H9 (cell line): Measurements from ENCODE around the gene EBNA1BP2. TPM values are rescaled to one million over a fixed set of nuclear protein-coding genes. Genes with fewer than 3 reads are reported as not detected.

ENCODE experiments used
- DNase-seq: peaks from one replicate; pipeline ENCODE4 v3.0.0-alpha.2; 2017
- H2AFZ ChIP-seq: one replicate; pipeline ENCODE4 v1.6.1; 2013; ENCODE audit warnings: mild to moderate bottlenecking, low read length, control low read depth, moderate library complexity
- H2AK5ac ChIP-seq: 2 replicates; pipeline ENCODE4 v1.6.1; 2013; ENCODE audit warnings: low read length, control low read depth, mixed read lengths; ENCODE audit not compliant: insufficient read length
- H2BK120ac ChIP-seq: one replicate; pipeline ENCODE4 v1.6.1; 2013; ENCODE audit warnings: low read depth, mild to moderate bottlenecking, low read length, control low read depth, inconsistent platforms; ENCODE audit not compliant: poor library complexity, severe bottlenecking
- H2BK12ac ChIP-seq: 2 replicates; pipeline ENCODE4 v1.6.1; 2013; ENCODE audit warnings: low read length, control low read depth, mixed read lengths, low read depth; ENCODE audit not compliant: insufficient read length
- H2BK15ac ChIP-seq: 2 replicates; pipeline ENCODE4 v1.6.1; 2013; ENCODE audit warnings: low read depth, low read length, control low read depth
- H2BK20ac ChIP-seq: one replicate; pipeline ENCODE4 v1.6.1; 2013; ENCODE audit warnings: low read depth, mild to moderate bottlenecking, low read length, control low read depth, inconsistent platforms; ENCODE audit not compliant: poor library complexity, severe bottlenecking
- H2BK5ac ChIP-seq: 2 replicates; pipeline ENCODE4 v1.6.1; 2013; ENCODE audit warnings: low read length, control low read depth, mixed read lengths; ENCODE audit not compliant: insufficient read length
- H3K14ac ChIP-seq: 2 replicates; pipeline ENCODE4 v1.6.1; 2013; ENCODE audit warnings: low read length, control low read depth; ENCODE audit not compliant: insufficient read depth
- H3K18ac ChIP-seq: 2 replicates; pipeline ENCODE4 v1.6.1; 2013; ENCODE audit warnings: low read depth, mild to moderate bottlenecking, mixed read lengths, low read length, control low read depth; ENCODE audit not compliant: insufficient read length
- H3K23ac ChIP-seq: 2 replicates; pipeline ENCODE4 v1.6.1; 2013; ENCODE audit warnings: low read length, control low read depth, mixed read lengths, low read depth; ENCODE audit not compliant: insufficient read length
- H3K23me2 ChIP-seq: 2 replicates; pipeline ENCODE4 v1.6.1; 2013; ENCODE audit warnings: low read depth, mild to moderate bottlenecking, mixed read lengths, low read length, control low read depth; ENCODE audit not compliant: insufficient read length, poor library complexity, severe bottlenecking
- H3K27ac ChIP-seq: 2 replicates; pipeline ENCODE4 v1.5.1; 2013; ENCODE audit warnings: low read length, control low read depth, mixed read lengths, low read depth; ENCODE audit not compliant: insufficient read length
- H3K27me3 ChIP-seq: 2 replicates; pipeline ENCODE4 v1.6.1; 2013; ENCODE audit warnings: low read length, control low read depth, inconsistent platforms; ENCODE audit not compliant: insufficient read depth
- H3K4ac ChIP-seq: 2 replicates; pipeline ENCODE4 v1.6.1; 2013; ENCODE audit warnings: low read depth, mild to moderate bottlenecking, control low read depth, inconsistent platforms, low read length, moderate library complexity
- H3K4me1 ChIP-seq: 2 replicates; pipeline ENCODE4 v1.6.1; 2013; ENCODE audit warnings: low read length, control low read depth, inconsistent platforms; ENCODE audit not compliant: insufficient read depth
- H3K4me2 ChIP-seq: 2 replicates; pipeline ENCODE4 v1.6.1; 2013; ENCODE audit warnings: low read length, control low read depth, mixed read lengths; ENCODE audit not compliant: insufficient read length, insufficient read depth
- H3K56ac ChIP-seq: 2 replicates; pipeline ENCODE4 v1.6.1; 2013; ENCODE audit warnings: low read depth, mild to moderate bottlenecking, mixed read lengths, low read length, control low read depth; ENCODE audit not compliant: insufficient read length
- H3K79me1 ChIP-seq: 2 replicates; pipeline ENCODE4 v1.6.1; 2013; ENCODE audit warnings: low read depth, mild to moderate bottlenecking, moderate library complexity, low read length, control low read depth, inconsistent platforms; ENCODE audit not compliant: insufficient read depth, poor library complexity, severe bottlenecking
- H3K79me2 ChIP-seq: 2 replicates; pipeline ENCODE4 v1.6.1; 2013; ENCODE audit warnings: low read length, control low read depth, inconsistent platforms; ENCODE audit not compliant: insufficient read depth
- H3K9ac ChIP-seq: 2 replicates; pipeline ENCODE4 v1.6.1; 2013; ENCODE audit warnings: low read length, control low read depth, mixed read lengths; ENCODE audit not compliant: insufficient read length; ENCODE audit errors: extremely low read depth
- H3K9me3 ChIP-seq: one replicate; pipeline ENCODE4 v1.6.1; 2013; ENCODE audit warnings: low read depth, low read length, inconsistent platforms; ENCODE audit not compliant: control insufficient read depth
- H3T11ph ChIP-seq: one replicate; pipeline ENCODE4 v1.6.1; 2013; ENCODE audit warnings: mild to moderate bottlenecking, low read length, control low read depth, inconsistent platforms
- H4K20me1 ChIP-seq: one replicate; pipeline ENCODE4 v1.6.1; 2013; ENCODE audit not compliant: control insufficient read depth, insufficient read length, insufficient read depth
- H4K5ac ChIP-seq: 2 replicates; pipeline ENCODE4 v1.6.1; 2013; ENCODE audit warnings: low read depth, mild to moderate bottlenecking, mixed read lengths, low read length, control low read depth; ENCODE audit not compliant: insufficient read length
- H4K8ac ChIP-seq: replicated peaks from 2 replicates; pipeline ENCODE4 v1.6.1; 2013; ENCODE audit warnings: low read length, control low read depth, mixed read lengths, low read depth; ENCODE audit not compliant: insufficient read length
- H4K91ac ChIP-seq: 2 replicates; pipeline ENCODE4 v1.6.1; 2013; ENCODE audit warnings: low read depth, mild to moderate bottlenecking, moderate library complexity, mixed read lengths, low read length, control low read depth; ENCODE audit not compliant: insufficient read length
- H3K27ac Mint-ChIP-seq, 3 experiments: 2 replicates in 2 of 3; 3 replicates in 1 of 3; pipeline ENCODE4 v1.8.0; 2020 to 2021; ENCODE audit warnings: mixed read lengths in 3 of 3, mild to moderate bottlenecking in 1 of 3, moderate library complexity in 1 of 3
- H3K27me3 Mint-ChIP-seq: 2 replicates; pipeline ENCODE4 v1.8.0; 2021; ENCODE audit warnings: low read depth, mild to moderate bottlenecking, moderate library complexity, mixed read lengths
- H3K36me3 Mint-ChIP-seq, 3 experiments: 2 replicates in 2 of 3; 3 replicates in 1 of 3; pipeline ENCODE4 v1.8.0; 2020 to 2021; ENCODE audit warnings: low read depth in 3 of 3, mixed read lengths in 3 of 3; ENCODE audit not compliant: insufficient read depth in 1 of 3
- H3K4me1 Mint-ChIP-seq, 2 experiments: 2 replicates each; pipeline ENCODE4 v1.8.0; 2020; ENCODE audit warnings: mixed read lengths in 2 of 2
- H3K4me3 Mint-ChIP-seq, 2 experiments: 2 replicates in 1 of 2; 3 replicates in 1 of 2; pipeline ENCODE4 v1.8.0; 2020 to 2021; ENCODE audit warnings: mild to moderate bottlenecking in 2 of 2, mixed read lengths in 2 of 2, moderate library complexity in 1 of 2
- H3K9me3 Mint-ChIP-seq, 2 experiments: 2 replicates in 1 of 2; 3 replicates in 1 of 2; pipeline ENCODE4 v1.8.0; 2020; ENCODE audit warnings: mild to moderate bottlenecking in 2 of 2, mixed read lengths in 2 of 2, moderate library complexity in 1 of 2
- WGBS: extraction: QIAGEN DNeasy Blood & Tissue Kit; methylation state at CpG from one replicate; pipeline ENCODE4 v1.1.7; 2013; ENCODE audit warnings: missing lambda C conversion rate, low lambda C conversion rate, mixed read lengths; ENCODE audit not compliant: insufficient read length; ENCODE audit errors: extremely low coverage; 5-methylcytosine and 5-hydroxymethylcytosine counted together
- total RNA-seq: library from RNA; stranded (reverse); gene quantifications from 2 replicates; pipeline ENCODE4 v1.2.1, GENCODE V29; 2021
- TF ChIP-seq, protein P1 (sequence below): fragments of 200-600 bp; sonication (generic); conservative IDR thresholded peaks from 3 replicates; pipeline ENCODE4 v1.8.0; 2021; ENCODE audit warnings: antibody characterized with exemption, mild to moderate bottlenecking

Gene EBNA1BP2
- total RNA-seq, 1 experiment from 2014 or later = 84.7 TPM

DNA sequence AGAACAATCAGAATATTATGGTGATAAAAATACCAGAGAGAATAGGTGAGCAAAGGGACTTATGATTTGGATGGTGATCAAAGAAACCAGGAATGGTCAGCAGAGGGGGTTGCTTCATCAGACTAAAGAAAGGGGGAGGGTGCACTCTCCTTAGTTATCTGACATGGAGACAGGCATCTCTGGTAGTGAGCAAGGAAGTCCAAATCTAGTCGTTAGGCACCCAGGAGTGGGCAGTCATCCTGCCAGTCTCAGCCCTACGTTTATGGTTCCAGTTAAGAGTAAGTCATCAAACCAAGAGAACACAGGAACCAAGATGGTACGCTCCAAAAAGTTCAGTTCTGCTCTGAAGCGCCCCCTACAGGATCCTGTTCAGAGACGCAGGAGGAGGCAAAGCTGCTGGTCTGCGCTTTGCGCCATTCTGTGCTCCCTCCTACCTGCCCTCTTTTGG, 28.6 kb downstream of the EBNA1BP2 start:
- Histone ChIP-seq H4K20me1 (no peaks in the 10 kb centered on the region), H4K8ac (no peak overlapping the region), H3K27me3 (no peaks in the 10 kb centered on the region), H4K5ac (no peak overlapping the region), H4K91ac (no peak overlapping the region), H3T11ph (no peak overlapping the region), H3K9me3 (no peaks in the 10 kb centered on the region), H3K9ac (no peak overlapping the region), H3K56ac (no peak overlapping the region), H3K14ac (no peak overlapping the region), H3K23me2 (peaks cover 7% of the 10 kb centered on the region), H2BK5ac (peak overlapping the region; percentile 43), H2AFZ (no peak overlapping the region), H2BK15ac (no peak overlapping the region), H2BK120ac (no peak overlapping the region), H3K18ac (peak overlapping the region; percentile 70), H2AK5ac (no peak overlapping the region), H3K27ac (no peak overlapping the region), H3K4ac (no peak overlapping the region), H3K23ac (no peak overlapping the region), H2BK20ac (no peak overlapping the region), H3K4me1 (peaks cover 2% of the 10 kb centered on the region; the same call in 1 of the 2 replicates), H3K4me2 (no peak overlapping the region), H3K79me2 (no peaks in the 10 kb centered on the region), H2BK12ac (no peak overlapping the region), H3K79me1 (no peaks in the 10 kb centered on the region)
- peak; percentile 75 for DNase-seq
- Mint-ChIP-seq H3K4me1 (peaks cover 18 to 25% of the 10 kb centered on the region in 2 experiments), H3K36me3 (peaks cover 0 to 10% (median 7%) of the 10 kb centered on the region in 3 experiments; a peak in 3 of 7 replicates), H3K27ac (peak overlapping the region; percentile 45 to 86 (median 72); a peak in 4 of 7 replicates), H3K9me3 (no peaks in the 10 kb centered on the region; a peak in 1 of 5 replicates), H3K4me3 (peak overlapping the region in 1 of 2 experiments; percentile 46; a peak in 1 of 5 replicates), H3K27me3 (no peaks in the 10 kb centered on the region)
- WGBS = no CpG with 5 or more reads among the region's 7 CpGs
- TF ChIP-seq, protein P1, sequence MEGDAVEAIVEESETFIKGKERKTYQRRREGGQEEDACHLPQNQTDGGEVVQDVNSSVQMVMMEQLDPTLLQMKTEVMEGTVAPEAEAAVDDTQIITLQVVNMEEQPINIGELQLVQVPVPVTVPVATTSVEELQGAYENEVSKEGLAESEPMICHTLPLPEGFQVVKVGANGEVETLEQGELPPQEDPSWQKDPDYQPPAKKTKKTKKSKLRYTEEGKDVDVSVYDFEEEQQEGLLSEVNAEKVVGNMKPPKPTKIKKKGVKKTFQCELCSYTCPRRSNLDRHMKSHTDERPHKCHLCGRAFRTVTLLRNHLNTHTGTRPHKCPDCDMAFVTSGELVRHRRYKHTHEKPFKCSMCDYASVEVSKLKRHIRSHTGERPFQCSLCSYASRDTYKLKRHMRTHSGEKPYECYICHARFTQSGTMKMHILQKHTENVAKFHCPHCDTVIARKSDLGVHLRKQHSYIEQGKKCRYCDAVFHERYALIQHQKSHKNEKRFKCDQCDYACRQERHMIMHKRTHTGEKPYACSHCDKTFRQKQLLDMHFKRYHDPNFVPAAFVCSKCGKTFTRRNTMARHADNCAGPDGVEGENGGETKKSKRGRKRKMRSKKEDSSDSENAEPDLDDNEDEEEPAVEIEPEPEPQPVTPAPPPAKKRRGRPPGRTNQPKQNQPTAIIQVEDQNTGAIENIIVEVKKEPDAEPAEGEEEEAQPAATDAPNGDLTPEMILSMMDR = peak; percentile 93
